Smooth muscle cell (in vitro differentiated cells): ENCODE results near the gene KTI12. TPM values are rescaled to one million over a fixed set of nuclear protein-coding genes. Genes with fewer than 3 reads are reported as not detected.
A peak's percentile ranks its signal among the peaks of the same experiment; 100 is the strongest.
"Not testable (repeated sequence)": the region's sequence is repeated elsewhere in the genome, so short reads cannot be mapped to it uniquely, and the experiment has no call there.

Experiments
- DNase-seq: peaks from one replicate; lab custom pipeline; 2025; ENCODE audit not compliant: unreplicated experiment; lab: John Stamatoyannopoulos, UW
- H2AFZ ChIP-seq: fragments of 200-600 bp; sonication (generic); 2 replicates; pipeline ENCODE4 v1.6.0; 2016; ENCODE audit warnings: antibody characterized with exemption, low read depth, mild to moderate bottlenecking
- H3F3A ChIP-seq: fragments of 200-600 bp; sonication (generic); 2 replicates; pipeline ENCODE4 v1.6.0; 2017; ENCODE audit warnings: antibody characterized with exemption, low read depth
- H3K27ac ChIP-seq: fragments of 200-600 bp; sonication (generic); 2 replicates; pipeline ENCODE4 v1.5.1; 2016; ENCODE audit warnings: low read depth, mild to moderate bottlenecking
- H3K27me3 ChIP-seq: fragments of 200-600 bp; sonication (generic); 2 replicates; pipeline ENCODE4 v1.6.1; 2016; ENCODE audit warnings: low read depth, mild to moderate bottlenecking
- H3K36me3 ChIP-seq: fragments of 200-600 bp; sonication (generic); 2 replicates; pipeline ENCODE4 v1.5.1; 2016; ENCODE audit warnings: low read depth
- H3K4me1 ChIP-seq: fragments of 200-600 bp; sonication (generic); 2 replicates; pipeline ENCODE4 v1.5.1; 2016; ENCODE audit warnings: low read depth
- H3K4me2 ChIP-seq: fragments of 200-600 bp; sonication (generic); 2 replicates; pipeline ENCODE4 v1.6.0; 2016; ENCODE audit warnings: mild to moderate bottlenecking
- H3K4me3 ChIP-seq: fragments of 200-600 bp; sonication (generic); 2 replicates; pipeline ENCODE4 v1.5.1; 2016; ENCODE audit warnings: mild to moderate bottlenecking
- H3K79me2 ChIP-seq: fragments of 200-600 bp; sonication (generic); 2 replicates; pipeline ENCODE4 v1.6.0; 2016; ENCODE audit warnings: low read depth, mild to moderate bottlenecking
- H3K9ac ChIP-seq: fragments of 200-600 bp; sonication (generic); 2 replicates; pipeline ENCODE4 v1.6.0; 2016; ENCODE audit warnings: low read depth
- H3K9me3 ChIP-seq: fragments of 200-600 bp; sonication (generic); replicated peaks from 2 replicates; pipeline ENCODE4 v1.5.1; 2016; ENCODE audit warnings: low read depth
- H4K20me1 ChIP-seq: fragments of 200-600 bp; sonication (generic); 2 replicates; pipeline ENCODE4 v1.6.0; 2016; ENCODE audit warnings: low read depth
- CTCF ChIP-seq: fragments of 200-600 bp; sonication (generic); IDR thresholded peaks from 2 replicates; pipeline ENCODE4 v1.5.1; 2017; ENCODE audit warnings: borderline replicate concordance, mild to moderate bottlenecking, antibody characterized with exemption; ENCODE audit not compliant: insufficient read depth, poor library complexity, severe bottlenecking
- WGBS: methylation state at CpG from one replicate; pipeline ENCODE4 v1.1.7; 2016; ENCODE audit warnings: low lambda C conversion rate; 5-methylcytosine and 5-hydroxymethylcytosine counted together
- polyA plus RNA-seq: library from polyadenylated mRNA; unstranded; fragments of >200 nt; fragmentation: Nextera tagmentation; extraction: Ambion mirVana; gene quantifications from 2 replicates; pipeline ENCODE4 v1.2.1, GENCODE V29; 2016
- total RNA-seq: library from RNA; depleted of rRNA; stranded (reverse); fragments of >200 nt; gene quantifications from 2 replicates; pipeline ENCODE4 v1.2.3, GENCODE V29; 2014

The KTI12 gene
- total and polyA plus RNA-seq, 2 experiments from 2014 or later = 8.1 to 11.6 TPM

- H3K27me3 ChIP-seq = no peaks in the 10 kb centered on the region
- no peaks in the 10 kb centered on the region for H4K20me1 ChIP-seq
- H3K9me3 ChIP-seq = no peaks in the 10 kb centered on the region
- H3K9ac ChIP-seq = no peak overlapping the region
- no peak overlapping the region for H2AFZ ChIP-seq
- H3F3A ChIP-seq = peaks cover 3% of the 10 kb centered on the region
- H3K4me2 ChIP-seq = no peak overlapping the region
- H3K4me3 ChIP-seq = no peak overlapping the region
- H3K36me3 ChIP-seq = no peaks in the 10 kb centered on the region
- no peak for DNase-seq
- 61% methylated on average over 5 of the region's 5 CpGs for WGBS
- H3K79me2 ChIP-seq = no peaks in the 10 kb centered on the region
- peaks cover 17% of the 10 kb centered on the region for H3K4me1 ChIP-seq
- no peak overlapping the region for H3K27ac ChIP-seq
- no peak for TF ChIP-seq CTCF
Measured at GRCh38 chr1:52007215-52008002, 26.2 kb downstream of the KTI12 start.

- H3K9ac ChIP-seq = peak overlapping the region; percentile 20
- not testable (repeated sequence) for H3K9me3 ChIP-seq, H3F3A ChIP-seq, H3K4me3 ChIP-seq, H3K27me3 ChIP-seq, H4K20me1 ChIP-seq, H3K36me3 ChIP-seq, H2AFZ ChIP-seq, H3K79me2 ChIP-seq, DNase-seq
- 26% methylated on average over 5 of the region's 5 CpGs for WGBS
- H3K4me2 ChIP-seq = peak overlapping the region; percentile 26
- H3K27ac ChIP-seq = peak overlapping the region; percentile 74
- H3K4me1 ChIP-seq = peaks cover 17% of the 10 kb centered on the region
Measured at GRCh38 chr1:52006081-52006553, 27.5 kb downstream of the KTI12 start.

GRCh38 chr1:52005548-52005947 is 28.1 kb downstream of the KTI12 start:
- peak overlapping the region; percentile 26 for H3K4me2 ChIP-seq
- H3K79me2 ChIP-seq, H4K20me1 ChIP-seq, H3K27me3 ChIP-seq, H3K36me3 ChIP-seq, H3K9me3 ChIP-seq, H2AFZ ChIP-seq, H3K4me3 ChIP-seq, DNase-seq, H3F3A ChIP-seq: not testable (repeated sequence)
- 0% methylated on average over 3 of the region's 3 CpGs for WGBS
- H3K27ac ChIP-seq = peak overlapping the region; percentile 74
- H3K4me1 ChIP-seq = peaks cover 17% of the 10 kb centered on the region
- H3K9ac ChIP-seq = peak overlapping the region; percentile 20

GRCh38 chr1:52003877-52004276 is 29.7 kb downstream of the KTI12 start:
- Histone ChIP-seq H3F3A (peaks cover 3% of the 10 kb centered on the region), H3K9me3 (no peaks in the 10 kb centered on the region), H3K4me1 (peaks cover 17% of the 10 kb centered on the region), H3K27ac (no peak overlapping the region), H3K27me3 (no peaks in the 10 kb centered on the region), H3K4me3 (no peak overlapping the region), H2AFZ (no peak overlapping the region), H3K4me2 (no peak overlapping the region), H3K9ac (no peak overlapping the region), H4K20me1 (no peaks in the 10 kb centered on the region), H3K36me3 (no peaks in the 10 kb centered on the region), H3K79me2 (no peaks in the 10 kb centered on the region)
- no peak for TF ChIP-seq CTCF
- 66% methylated on average over 4 of the region's 4 CpGs for WGBS
- no peak for DNase-seq
